Measurements from ENCODE around the gene GALNT17.

DNA sequence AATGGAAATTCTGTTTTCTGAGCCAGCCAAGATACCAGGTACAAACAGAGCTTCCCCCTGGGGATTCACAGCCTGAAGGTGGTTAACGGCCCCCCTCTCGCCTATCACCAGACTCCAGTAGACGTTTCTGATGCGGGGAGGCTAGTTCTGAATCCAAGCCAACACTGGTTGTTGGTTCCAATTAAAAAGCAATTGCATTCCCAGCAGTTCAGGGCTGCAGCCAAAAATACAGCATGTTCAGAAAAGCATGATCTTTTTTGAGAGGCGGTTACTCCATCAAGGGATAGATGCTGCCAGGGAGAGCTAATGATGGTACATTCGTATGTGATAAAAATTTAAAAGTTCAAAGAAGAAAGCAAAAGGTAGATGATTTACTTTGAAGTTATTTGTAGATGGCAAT lies 481.0 kb downstream of the GALNT17 start:
- TF ChIP-seq, protein P1, sequence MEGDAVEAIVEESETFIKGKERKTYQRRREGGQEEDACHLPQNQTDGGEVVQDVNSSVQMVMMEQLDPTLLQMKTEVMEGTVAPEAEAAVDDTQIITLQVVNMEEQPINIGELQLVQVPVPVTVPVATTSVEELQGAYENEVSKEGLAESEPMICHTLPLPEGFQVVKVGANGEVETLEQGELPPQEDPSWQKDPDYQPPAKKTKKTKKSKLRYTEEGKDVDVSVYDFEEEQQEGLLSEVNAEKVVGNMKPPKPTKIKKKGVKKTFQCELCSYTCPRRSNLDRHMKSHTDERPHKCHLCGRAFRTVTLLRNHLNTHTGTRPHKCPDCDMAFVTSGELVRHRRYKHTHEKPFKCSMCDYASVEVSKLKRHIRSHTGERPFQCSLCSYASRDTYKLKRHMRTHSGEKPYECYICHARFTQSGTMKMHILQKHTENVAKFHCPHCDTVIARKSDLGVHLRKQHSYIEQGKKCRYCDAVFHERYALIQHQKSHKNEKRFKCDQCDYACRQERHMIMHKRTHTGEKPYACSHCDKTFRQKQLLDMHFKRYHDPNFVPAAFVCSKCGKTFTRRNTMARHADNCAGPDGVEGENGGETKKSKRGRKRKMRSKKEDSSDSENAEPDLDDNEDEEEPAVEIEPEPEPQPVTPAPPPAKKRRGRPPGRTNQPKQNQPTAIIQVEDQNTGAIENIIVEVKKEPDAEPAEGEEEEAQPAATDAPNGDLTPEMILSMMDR (IDR thresholded peaks at IDR 0.05): no peak
- no peak for TF ChIP-seq POLR2A (IDR thresholded peaks at IDR 0.05)

Data from uterus (tissue), 2 donors.